OCI-LY1 (cell line): Measurements from ENCODE around the gene FOXN3.

Experiments used
- H2AFZ ChIP-seq: fragments of 200-600 bp; sonication (generic), shearing (Covaris generic); 2 replicates; pipeline ENCODE4 v1.6.0; 2014; ENCODE audit warnings: antibody characterized with exemption, mild to moderate bottlenecking, low read length
- H3F3A ChIP-seq: fragments of 200-600 bp; sonication (generic), shearing (Covaris generic); 2 replicates; pipeline ENCODE4 v1.6.0; 2014; ENCODE audit warnings: mild to moderate bottlenecking, antibody characterized with exemption, low read length, moderate library complexity; ENCODE audit not compliant: insufficient read depth
- H3K27ac ChIP-seq: fragments of 200-600 bp; sonication (generic); 2 replicates; pipeline ENCODE4 v1.5.1; 2014; ENCODE audit warnings: low read length, mixed run types, mild to moderate bottlenecking, low read depth; ENCODE audit not compliant: poor library complexity, severe bottlenecking
- H3K27me3 ChIP-seq: fragments of 200-600 bp; sonication (generic); 2 replicates; pipeline ENCODE4 v1.6.0; 2014; ENCODE audit warnings: antibody characterized with exemption, mild to moderate bottlenecking, low read length, moderate library complexity; ENCODE audit not compliant: insufficient read depth
- H3K36me3 ChIP-seq: fragments of 200-600 bp; sonication (generic); 2 replicates; pipeline ENCODE4 v1.6.1; 2014; ENCODE audit warnings: mild to moderate bottlenecking, antibody characterized with exemption, low read length, moderate library complexity, mixed read lengths; ENCODE audit not compliant: insufficient read depth
- H3K4me1 ChIP-seq: fragments of 200-600 bp; sonication (generic); 2 replicates; pipeline ENCODE4 v1.5.1; 2014; ENCODE audit warnings: mild to moderate bottlenecking, low read length, moderate library complexity; ENCODE audit not compliant: insufficient read depth, severe bottlenecking
- H3K4me2 ChIP-seq: fragments of 200-600 bp; sonication (generic), shearing (Covaris generic); 2 replicates; pipeline ENCODE4 v1.6.1; 2014; ENCODE audit warnings: low read length
- H3K4me3 ChIP-seq: fragments of 200-600 bp; sonication (generic); 2 replicates; pipeline ENCODE4 v1.5.1; 2014; ENCODE audit warnings: low read length, low read depth, mild to moderate bottlenecking, mixed read lengths; ENCODE audit not compliant: poor library complexity, severe bottlenecking
- H3K79me2 ChIP-seq: fragments of 200-600 bp; shearing (Covaris generic); 2 replicates; pipeline ENCODE4 v1.6.1; 2016; ENCODE audit warnings: mixed run types, low read length, mixed read lengths; ENCODE audit not compliant: insufficient read depth
- H3K9ac ChIP-seq: fragments of 200-600 bp; sonication (generic), shearing (Covaris generic); 2 replicates; pipeline ENCODE4 v1.6.1; 2014; ENCODE audit warnings: mild to moderate bottlenecking, low read length, mixed read lengths
- H3K9me2 ChIP-seq: fragments of 200-600 bp; sonication (generic), shearing (Covaris generic); 2 replicates; pipeline ENCODE4 v1.6.1; 2014; ENCODE audit warnings: low read depth, mild to moderate bottlenecking, low read length, mixed read lengths
- H3K9me3 ChIP-seq: fragments of 200-600 bp; shearing (Covaris generic); 2 replicates; pipeline ENCODE4 v1.6.1; 2014; ENCODE audit warnings: low read length, mixed read lengths
- H4K20me1 ChIP-seq: fragments of 200-600 bp; sonication (generic), shearing (Covaris generic); 2 replicates; pipeline ENCODE4 v1.6.0; 2016; ENCODE audit warnings: mild to moderate bottlenecking, low read length; ENCODE audit not compliant: insufficient read depth
- CTCF ChIP-seq: fragments of 200-600 bp; sonication (generic), shearing (Covaris generic); IDR thresholded peaks from 2 replicates; pipeline ENCODE4 v1.5.1; 2017; ENCODE audit warnings: mild to moderate bottlenecking, antibody characterized with exemption, low read length, moderate library complexity, mixed read lengths
- EZH2 ChIP-seq: fragments of 200-600 bp; sonication (generic), shearing (Covaris generic); IDR thresholded peaks from 2 replicates; pipeline ENCODE4 v1.8.0; 2017; ENCODE audit warnings: borderline replicate concordance, mixed run types, mild to moderate bottlenecking, antibody characterized with exemption, low read length, moderate library complexity, mixed read lengths

Gene FOXN3

GRCh38 chr14:89360277-89360676, 56.8 kb downstream of the FOXN3 start:
- Histone ChIP-seq H2AFZ (no peak overlapping the region), H3K27me3 (no peaks in the 10 kb centered on the region), H3K9me3 (no peaks in the 10 kb centered on the region), H3K9me2 (no peaks in the 10 kb centered on the region), H3K4me2 (no peak overlapping the region), H3K4me1 (peaks cover 15% of the 10 kb centered on the region), H3K36me3 (no peaks in the 10 kb centered on the region), H3K79me2 (peaks cover 17% of the 10 kb centered on the region; the same call in 1 of the 2 replicates), H4K20me1 (no peaks in the 10 kb centered on the region), H3F3A (no peaks in the 10 kb centered on the region), H3K9ac (no peak overlapping the region), H3K27ac (no peak overlapping the region), H3K4me3 (no peak overlapping the region)
- no peak for TF ChIP-seq EZH2
- no peak for TF ChIP-seq CTCF

- H2AFZ ChIP-seq, result no peak overlapping the region
These were observed 57.4 kb downstream of the FOXN3 start for GRCh38 chr14:89359477-89360222.

GRCh38 chr14:89357655-89358297, 59.3 kb downstream of the FOXN3 start:
- no peak overlapping the region for H3K9ac ChIP-seq
- no peak for TF ChIP-seq EZH2
- TF ChIP-seq CTCF, result no peak

More at GRCh38 chr14:89359477-89360222, 57.4 kb downstream of the FOXN3 start:
- Histone ChIP-seq H3K4me1 (peaks cover 9% of the 10 kb centered on the region), H3K79me2 (peaks cover 15% of the 10 kb centered on the region; the same call in 1 of the 2 replicates), H3K27ac (no peak overlapping the region), H3K4me2 (no peak overlapping the region), H4K20me1 (no peaks in the 10 kb centered on the region), H3K9ac (no peak overlapping the region), H3F3A (no peaks in the 10 kb centered on the region), H3K9me2 (no peaks in the 10 kb centered on the region), H3K9me3 (no peaks in the 10 kb centered on the region), H3K36me3 (no peaks in the 10 kb centered on the region), H3K4me3 (no peak overlapping the region), H3K27me3 (no peaks in the 10 kb centered on the region)
- TF ChIP-seq EZH2 (no peak), CTCF (no peak)

More at GRCh38 chr14:89357655-89358297, 59.3 kb downstream of the FOXN3 start:
- no peaks in the 10 kb centered on the region for H3F3A ChIP-seq
- H2AFZ ChIP-seq, result no peak overlapping the region
- H3K9me3 ChIP-seq, result no peaks in the 10 kb centered on the region
- H4K20me1 ChIP-seq, result no peaks in the 10 kb centered on the region
- peaks cover 13% of the 10 kb centered on the region for H3K4me1 ChIP-seq
- H3K4me2 ChIP-seq, result no peak overlapping the region
- no peak overlapping the region for H3K27ac ChIP-seq
- H3K36me3 ChIP-seq, result no peaks in the 10 kb centered on the region
- H3K27me3 ChIP-seq, result no peaks in the 10 kb centered on the region
- no peaks in the 10 kb centered on the region for H3K9me2 ChIP-seq
- peaks cover 11% of the 10 kb centered on the region; the same call in 1 of the 2 replicates for H3K79me2 ChIP-seq
- H3K4me3 ChIP-seq, result no peak overlapping the region
